ENCODE measurements around the gene ITGB4.
"Not testable (repeated sequence)": the region's sequence is repeated elsewhere in the genome, so short reads cannot be mapped to it uniquely, and the experiment has no call there.

Gene ITGB4

DNA sequence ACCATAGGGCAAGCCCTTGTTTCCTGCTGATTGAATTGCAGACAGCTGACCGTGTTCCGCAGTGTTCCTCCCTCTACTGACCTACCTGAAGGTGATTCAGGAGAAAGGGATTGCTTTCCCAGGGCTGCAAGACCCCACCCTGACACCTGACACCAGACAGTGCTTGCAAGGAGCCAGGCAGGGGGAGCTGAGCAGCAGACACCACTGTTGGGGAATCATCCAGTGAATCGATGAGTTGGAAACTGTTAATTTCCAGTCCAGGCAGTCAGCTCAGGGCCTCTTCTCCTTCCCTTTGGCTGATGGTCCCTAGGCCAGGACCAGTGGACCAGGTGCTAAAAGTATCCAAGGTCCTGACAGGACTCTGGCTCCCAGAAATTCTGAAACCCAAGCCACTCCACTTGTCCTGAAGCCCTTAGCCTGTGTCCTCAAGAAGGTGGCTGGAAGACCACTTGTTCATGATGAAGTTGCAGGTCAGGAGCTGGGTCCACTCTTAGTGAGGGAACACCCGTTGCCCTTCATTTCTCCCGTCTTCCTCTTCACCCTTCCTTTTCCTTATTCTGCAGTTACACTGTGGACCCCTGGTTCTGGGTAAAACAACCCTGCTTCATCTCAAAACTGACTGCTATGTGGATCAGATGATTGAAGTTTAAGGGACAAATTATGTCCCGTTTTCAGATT lies 53.9 kb downstream of the ITGB4 start:
- peaks cover 10% of the 10 kb centered on the region for H3K27me3 Mint-ChIP-seq (ENCODE audit: low read depth)
- H3K36me3 Mint-ChIP-seq (ENCODE audit: low read depth) = peaks cover 51% of the 10 kb centered on the region
- H3K4me3 Mint-ChIP-seq = peak overlapping the region; percentile 72 to 98 (median 97)
- H3K4me1 Mint-ChIP-seq = peaks cover 40% of the 10 kb centered on the region
- H3K9me3 Mint-ChIP-seq = peaks cover 3% of the 10 kb centered on the region
- TF ChIP-seq, protein P1, sequence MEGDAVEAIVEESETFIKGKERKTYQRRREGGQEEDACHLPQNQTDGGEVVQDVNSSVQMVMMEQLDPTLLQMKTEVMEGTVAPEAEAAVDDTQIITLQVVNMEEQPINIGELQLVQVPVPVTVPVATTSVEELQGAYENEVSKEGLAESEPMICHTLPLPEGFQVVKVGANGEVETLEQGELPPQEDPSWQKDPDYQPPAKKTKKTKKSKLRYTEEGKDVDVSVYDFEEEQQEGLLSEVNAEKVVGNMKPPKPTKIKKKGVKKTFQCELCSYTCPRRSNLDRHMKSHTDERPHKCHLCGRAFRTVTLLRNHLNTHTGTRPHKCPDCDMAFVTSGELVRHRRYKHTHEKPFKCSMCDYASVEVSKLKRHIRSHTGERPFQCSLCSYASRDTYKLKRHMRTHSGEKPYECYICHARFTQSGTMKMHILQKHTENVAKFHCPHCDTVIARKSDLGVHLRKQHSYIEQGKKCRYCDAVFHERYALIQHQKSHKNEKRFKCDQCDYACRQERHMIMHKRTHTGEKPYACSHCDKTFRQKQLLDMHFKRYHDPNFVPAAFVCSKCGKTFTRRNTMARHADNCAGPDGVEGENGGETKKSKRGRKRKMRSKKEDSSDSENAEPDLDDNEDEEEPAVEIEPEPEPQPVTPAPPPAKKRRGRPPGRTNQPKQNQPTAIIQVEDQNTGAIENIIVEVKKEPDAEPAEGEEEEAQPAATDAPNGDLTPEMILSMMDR (IDR thresholded peaks at IDR 0.05; ENCODE audit: unreplicated experiment in 3 of 3) = no peak
- H3K27ac Mint-ChIP-seq = peak overlapping the region in 2 of 3 experiments; percentile 40 to 48

DNA sequence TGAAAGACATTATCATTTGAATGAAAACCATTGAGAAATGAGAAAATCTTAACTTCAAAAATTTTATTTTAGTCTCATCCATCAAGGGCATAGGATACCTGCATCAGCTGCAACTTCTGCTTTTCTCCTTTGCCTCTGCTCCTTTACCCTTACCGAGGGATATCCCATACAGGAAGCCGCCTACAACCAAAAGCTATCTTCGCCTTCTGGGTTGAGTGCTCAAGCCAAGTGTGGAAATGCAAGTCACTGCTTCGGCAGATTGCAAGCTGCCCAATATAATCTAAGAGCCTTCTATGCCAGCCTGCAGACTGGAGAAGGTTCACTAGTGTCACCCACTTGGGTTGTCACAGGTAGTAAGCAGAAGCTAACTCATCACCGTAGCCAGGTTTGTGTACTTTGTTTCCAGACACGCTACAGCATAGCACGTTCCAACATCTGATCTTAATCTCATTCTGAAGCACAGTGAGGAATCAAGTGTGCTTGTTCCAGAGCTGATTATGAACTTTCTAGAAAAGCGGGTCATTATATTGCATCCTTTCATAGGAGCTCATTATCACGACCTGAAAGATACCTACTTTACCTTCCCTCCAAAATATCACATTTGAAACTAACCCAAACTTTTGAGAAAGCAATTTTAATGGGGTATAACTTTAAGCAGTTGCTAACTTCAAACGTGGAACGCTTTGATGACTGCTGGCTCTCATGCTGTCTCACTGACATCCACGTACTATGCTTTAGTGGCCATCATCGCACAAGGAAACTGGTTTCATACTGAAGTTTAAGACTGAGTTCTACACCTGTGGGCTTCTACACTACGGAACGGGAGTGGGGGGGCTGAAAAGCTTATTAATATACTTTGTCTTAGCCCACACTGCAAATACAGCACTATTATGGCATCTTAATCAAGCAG lies 55.4 kb downstream of the ITGB4 start:
- TF ChIP-seq, protein P1 (IDR thresholded peaks at IDR 0.05; ENCODE audit: unreplicated experiment in 3 of 3) = no peak
- peaks cover 51% of the 10 kb centered on the region for H3K36me3 Mint-ChIP-seq (ENCODE audit: low read depth)
- H3K4me1 Mint-ChIP-seq = peaks cover 41% of the 10 kb centered on the region
- peak overlapping the region; percentile 5 to 53 (median 15) for H3K27ac Mint-ChIP-seq
- peak overlapping the region; percentile 95 to 98 (median 97) for H3K4me3 Mint-ChIP-seq
- peaks cover 3% of the 10 kb centered on the region for H3K9me3 Mint-ChIP-seq
- H3K27me3 Mint-ChIP-seq (ENCODE audit: low read depth) = peaks cover 10% of the 10 kb centered on the region

DNA sequence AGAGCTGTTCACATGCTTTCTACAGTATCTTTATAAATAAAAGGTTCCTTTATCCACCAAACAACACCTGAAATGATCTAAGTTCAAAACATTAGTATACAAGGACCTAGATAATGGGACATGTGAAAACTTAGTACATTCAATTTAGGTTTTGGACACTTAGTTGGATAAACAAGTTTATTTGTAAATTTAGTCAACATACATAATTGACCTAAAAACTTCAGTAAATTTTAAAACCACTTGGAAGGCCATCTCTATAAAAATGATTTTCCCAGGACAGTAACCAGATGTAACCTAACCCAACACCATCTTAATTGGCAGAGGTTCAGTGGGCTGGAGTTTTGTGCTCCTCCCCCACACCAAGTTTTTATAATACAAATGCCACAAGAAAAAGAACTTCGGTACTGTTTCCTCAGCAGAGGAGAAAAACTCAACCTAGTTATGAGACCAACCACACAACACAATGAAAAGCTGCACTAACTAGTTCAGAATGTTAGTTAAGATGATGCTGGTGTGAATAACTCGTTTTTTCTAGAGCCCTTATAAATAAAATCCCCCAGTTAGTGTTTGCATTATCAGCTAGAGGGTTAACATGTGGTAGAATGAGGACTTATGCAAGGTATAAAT lies 56.1 kb downstream of the ITGB4 start:
- Mint-ChIP-seq H3K27me3 (ENCODE audit: low read depth) (peaks cover 10% of the 10 kb centered on the region), H3K4me1 (peaks cover 41% of the 10 kb centered on the region), H3K4me3 (peak overlapping the region; percentile 95 to 98 (median 97)), H3K36me3 (ENCODE audit: low read depth) (peaks cover 51% of the 10 kb centered on the region), H3K9me3 (peaks cover 3% of the 10 kb centered on the region), H3K27ac (peak overlapping the region; percentile 5 to 88 (median 53))
- TF ChIP-seq, protein P1 (IDR thresholded peaks at IDR 0.05; ENCODE audit: unreplicated experiment in 3 of 3) = no peak

DNA sequence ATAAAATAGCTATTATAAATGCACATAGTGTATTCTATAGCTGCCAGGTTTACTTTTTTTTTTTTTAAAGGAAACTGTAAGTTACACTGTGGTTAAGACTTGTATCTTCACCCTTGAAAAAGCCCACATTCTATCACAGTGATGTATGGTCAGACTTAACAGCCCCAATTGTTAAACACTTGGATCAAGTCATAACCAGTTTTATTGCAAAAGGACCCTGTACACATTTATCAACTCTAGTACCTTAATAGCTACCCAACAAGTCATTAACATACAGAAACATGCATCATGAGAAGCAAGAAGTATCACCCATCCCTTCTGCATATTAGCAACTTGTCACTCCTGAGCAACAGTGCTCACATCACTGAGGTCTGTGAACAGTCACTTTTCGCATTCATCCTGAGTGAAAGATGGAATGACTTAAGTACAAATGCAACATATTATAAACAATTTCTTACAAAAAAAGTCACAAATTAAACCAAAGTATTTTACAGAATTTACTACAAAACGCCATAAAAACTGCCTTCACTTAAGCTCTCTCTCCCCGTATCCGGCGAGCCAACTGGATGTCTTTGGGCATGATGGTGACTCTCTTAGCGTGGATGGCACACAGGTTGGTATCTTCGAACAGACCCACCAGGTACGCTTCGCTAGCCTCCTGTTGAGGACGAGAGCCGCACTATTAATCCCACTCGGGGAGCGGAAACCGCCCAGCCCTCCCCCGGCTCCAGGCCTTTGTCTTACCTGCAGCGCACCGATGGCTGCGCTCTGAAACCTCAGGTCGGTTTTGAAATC lies 57.0 kb downstream of the ITGB4 start:
- H3K27me3 Mint-ChIP-seq (ENCODE audit: low read depth); H3K9me3 Mint-ChIP-seq: not testable (repeated sequence)
- Mint-ChIP-seq H3K36me3 (ENCODE audit: low read depth) (peaks cover 51% of the 10 kb centered on the region), H3K4me3 (peak overlapping the region; percentile 95 to 98 (median 97)), H3K4me1 (peaks cover 44% of the 10 kb centered on the region), H3K27ac (peak overlapping the region; percentile 5 to 89 (median 88))

DNA sequence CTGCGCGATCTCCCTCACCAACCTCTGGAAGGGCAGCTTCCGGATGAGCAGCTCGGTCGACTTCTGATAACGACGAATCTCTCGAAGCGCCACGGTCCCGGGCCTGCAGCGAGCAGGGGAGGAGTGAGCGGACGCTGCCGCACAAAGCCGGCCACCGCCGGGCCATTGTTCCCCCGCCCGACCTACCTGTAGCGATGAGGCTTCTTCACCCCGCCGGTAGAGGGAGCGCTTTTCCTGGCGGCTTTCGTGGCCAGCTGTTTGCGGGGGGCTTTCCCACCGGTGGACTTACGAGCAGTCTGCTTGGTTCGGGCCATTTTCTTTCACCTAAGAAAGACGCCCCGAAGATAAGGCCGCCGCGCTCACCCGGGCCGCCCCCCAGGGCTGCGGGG lies 57.6 kb downstream of the ITGB4 start:
- peaks cover 50% of the 10 kb centered on the region for H3K4me1 Mint-ChIP-seq
- peaks cover 10% of the 10 kb centered on the region for H3K27me3 Mint-ChIP-seq (ENCODE audit: low read depth)
- TF ChIP-seq, protein P1 (IDR thresholded peaks at IDR 0.05; ENCODE audit: unreplicated experiment in 3 of 3) = peak; percentile 45 to 59 (median 49)
- H3K9me3 Mint-ChIP-seq = peaks cover 3% of the 10 kb centered on the region
- peak overlapping the region; percentile 5 to 89 (median 88) for H3K27ac Mint-ChIP-seq
- peaks cover 51% of the 10 kb centered on the region for H3K36me3 Mint-ChIP-seq (ENCODE audit: low read depth)
- peak overlapping the region; percentile 95 to 98 (median 97) for H3K4me3 Mint-ChIP-seq
